ENCODE measurements around the gene MEX3B.

DNA sequence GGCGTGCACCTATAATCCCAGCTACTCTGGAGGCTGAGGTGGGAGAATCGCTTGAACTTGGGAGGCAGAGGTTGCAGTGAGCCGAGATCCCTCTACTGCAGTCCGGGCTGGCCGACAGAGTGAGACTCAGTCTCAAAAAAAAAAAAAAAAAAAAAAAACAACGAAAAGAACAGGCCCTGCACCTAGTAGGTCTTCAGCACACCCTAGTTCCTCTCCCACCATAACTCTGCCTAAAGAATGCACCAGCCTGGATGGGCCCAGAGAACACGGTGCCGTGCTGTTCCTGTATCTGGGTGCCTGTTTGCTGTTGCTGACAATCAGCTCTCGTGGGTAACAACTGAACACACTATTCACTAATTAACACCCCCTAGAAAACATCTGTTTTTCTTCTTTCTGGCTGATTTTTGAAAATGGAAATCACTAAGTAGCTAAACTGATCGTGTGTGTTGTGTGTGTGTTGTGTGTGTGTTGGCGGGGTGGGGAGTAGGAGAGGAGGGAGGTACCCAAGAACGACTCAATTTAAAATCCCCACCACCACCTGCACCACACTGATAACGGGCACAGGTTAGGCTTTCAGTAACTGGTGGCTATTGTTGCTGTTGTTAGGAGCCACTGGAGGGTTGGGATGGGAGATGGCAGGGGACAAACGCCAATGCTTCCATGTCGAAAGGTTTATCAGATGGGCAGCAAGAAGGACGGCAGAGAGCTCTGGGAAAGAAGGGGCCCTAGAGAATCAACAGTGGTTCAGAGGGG, 40.6 kb upstream of the MEX3B start:
- TF ChIP-seq ZNF184 (tag by site-specific recombination; IDR thresholded peaks at IDR 0.05) (no peak), ZNF274 (IDR thresholded peaks at IDR 0.05; ENCODE audit: low read length) (no peak), ZNF274 (tag by site-specific recombination; IDR thresholded peaks at IDR 0.05; ENCODE audit: borderline replicate concordance) (no peak), ZNF146 (tag by site-specific recombination; IDR thresholded peaks at IDR 0.05) (no peak), ZSCAN30 (tag by site-specific recombination; IDR thresholded peaks at IDR 0.05) (no peak)
- TF ChIP-seq, protein P1, sequence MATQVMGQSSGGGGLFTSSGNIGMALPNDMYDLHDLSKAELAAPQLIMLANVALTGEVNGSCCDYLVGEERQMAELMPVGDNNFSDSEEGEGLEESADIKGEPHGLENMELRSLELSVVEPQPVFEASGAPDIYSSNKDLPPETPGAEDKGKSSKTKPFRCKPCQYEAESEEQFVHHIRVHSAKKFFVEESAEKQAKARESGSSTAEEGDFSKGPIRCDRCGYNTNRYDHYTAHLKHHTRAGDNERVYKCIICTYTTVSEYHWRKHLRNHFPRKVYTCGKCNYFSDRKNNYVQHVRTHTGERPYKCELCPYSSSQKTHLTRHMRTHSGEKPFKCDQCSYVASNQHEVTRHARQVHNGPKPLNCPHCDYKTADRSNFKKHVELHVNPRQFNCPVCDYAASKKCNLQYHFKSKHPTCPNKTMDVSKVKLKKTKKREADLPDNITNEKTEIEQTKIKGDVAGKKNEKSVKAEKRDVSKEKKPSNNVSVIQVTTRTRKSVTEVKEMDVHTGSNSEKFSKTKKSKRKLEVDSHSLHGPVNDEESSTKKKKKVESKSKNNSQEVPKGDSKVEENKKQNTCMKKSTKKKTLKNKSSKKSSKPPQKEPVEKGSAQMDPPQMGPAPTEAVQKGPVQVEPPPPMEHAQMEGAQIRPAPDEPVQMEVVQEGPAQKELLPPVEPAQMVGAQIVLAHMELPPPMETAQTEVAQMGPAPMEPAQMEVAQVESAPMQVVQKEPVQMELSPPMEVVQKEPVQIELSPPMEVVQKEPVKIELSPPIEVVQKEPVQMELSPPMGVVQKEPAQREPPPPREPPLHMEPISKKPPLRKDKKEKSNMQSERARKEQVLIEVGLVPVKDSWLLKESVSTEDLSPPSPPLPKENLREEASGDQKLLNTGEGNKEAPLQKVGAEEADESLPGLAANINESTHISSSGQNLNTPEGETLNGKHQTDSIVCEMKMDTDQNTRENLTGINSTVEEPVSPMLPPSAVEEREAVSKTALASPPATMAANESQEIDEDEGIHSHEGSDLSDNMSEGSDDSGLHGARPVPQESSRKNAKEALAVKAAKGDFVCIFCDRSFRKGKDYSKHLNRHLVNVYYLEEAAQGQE (tag by site-specific recombination; IDR thresholded peaks at IDR 0.05), result no peak
- TF ChIP-seq, protein P2, sequence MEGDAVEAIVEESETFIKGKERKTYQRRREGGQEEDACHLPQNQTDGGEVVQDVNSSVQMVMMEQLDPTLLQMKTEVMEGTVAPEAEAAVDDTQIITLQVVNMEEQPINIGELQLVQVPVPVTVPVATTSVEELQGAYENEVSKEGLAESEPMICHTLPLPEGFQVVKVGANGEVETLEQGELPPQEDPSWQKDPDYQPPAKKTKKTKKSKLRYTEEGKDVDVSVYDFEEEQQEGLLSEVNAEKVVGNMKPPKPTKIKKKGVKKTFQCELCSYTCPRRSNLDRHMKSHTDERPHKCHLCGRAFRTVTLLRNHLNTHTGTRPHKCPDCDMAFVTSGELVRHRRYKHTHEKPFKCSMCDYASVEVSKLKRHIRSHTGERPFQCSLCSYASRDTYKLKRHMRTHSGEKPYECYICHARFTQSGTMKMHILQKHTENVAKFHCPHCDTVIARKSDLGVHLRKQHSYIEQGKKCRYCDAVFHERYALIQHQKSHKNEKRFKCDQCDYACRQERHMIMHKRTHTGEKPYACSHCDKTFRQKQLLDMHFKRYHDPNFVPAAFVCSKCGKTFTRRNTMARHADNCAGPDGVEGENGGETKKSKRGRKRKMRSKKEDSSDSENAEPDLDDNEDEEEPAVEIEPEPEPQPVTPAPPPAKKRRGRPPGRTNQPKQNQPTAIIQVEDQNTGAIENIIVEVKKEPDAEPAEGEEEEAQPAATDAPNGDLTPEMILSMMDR (tag by site-specific recombination; IDR thresholded peaks at IDR 0.05), result no peak
- TF ChIP-seq, protein P3, sequence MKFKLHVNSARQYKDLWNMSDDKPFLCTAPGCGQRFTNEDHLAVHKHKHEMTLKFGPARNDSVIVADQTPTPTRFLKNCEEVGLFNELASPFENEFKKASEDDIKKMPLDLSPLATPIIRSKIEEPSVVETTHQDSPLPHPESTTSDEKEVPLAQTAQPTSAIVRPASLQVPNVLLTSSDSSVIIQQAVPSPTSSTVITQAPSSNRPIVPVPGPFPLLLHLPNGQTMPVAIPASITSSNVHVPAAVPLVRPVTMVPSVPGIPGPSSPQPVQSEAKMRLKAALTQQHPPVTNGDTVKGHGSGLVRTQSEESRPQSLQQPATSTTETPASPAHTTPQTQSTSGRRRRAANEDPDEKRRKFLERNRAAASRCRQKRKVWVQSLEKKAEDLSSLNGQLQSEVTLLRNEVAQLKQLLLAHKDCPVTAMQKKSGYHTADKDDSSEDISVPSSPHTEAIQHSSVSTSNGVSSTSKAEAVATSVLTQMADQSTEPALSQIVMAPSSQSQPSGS (tag by site-specific recombination; IDR thresholded peaks at IDR 0.05; ENCODE audit: low read depth), result no peak

Measured in HEK293 (cell line).